ENCODE measurements around the gene COG5. TPM values are rescaled to one million over a fixed set of nuclear protein-coding genes. Genes with fewer than 3 reads are reported as not detected.

The COG5 gene
- total RNA-seq = 57.0 TPM

GRCh38 chr7:107563775-107564552 lies at the start of gene COG5, which contains the start of gene DUS4L:
COG5 (minus strand) TSS chr7:107563920; CDS start chr7:107563896, 24 bp downstream.
DUS4L (plus strand) TSS chr7:107563971; CDS start chr7:107567071, 3,100 bp downstream.

GRCh38 chr7:107579885-107580715 lies 16.4 kb upstream of the COG5 start, which contains the start of gene BCAP29:
BCAP29 (plus strand) TSS chr7:107580246; CDS start chr7:107580773, 527 bp downstream.

GRCh38 chr7:107469929-107470328 lies 93.8 kb downstream of the COG5 start, which contains the start of gene GPR22:
GPR22 (plus strand) TSS chr7:107470057; CDS start chr7:107474061, 4,004 bp downstream.

GRCh38 chr7:107168233-107169119 lies 395.2 kb downstream of the COG5 start, which contains the start of gene HBP1:
HBP1 (plus strand) TSS chr7:107169003; CDS start chr7:107179894, 10,891 bp downstream.

Small RNAs within 50 kb of the gene (small RNA-seq; reads per million reads assigned to genes)
- gene AC002381.1 (ENCODE audit: low replicate concordance) (not detected), gene RF01233 (ENCODE audit: low replicate concordance) (not detected)

Other genes with a start within 250 kb of the COG5 start
- 88.9 TPM for gene GPR22, start 93.9 kb downstream of the COG5 start, total RNA-seq
- gene DUS4L, start 51 bp upstream of the COG5 start, total RNA-seq = 19.1 TPM
- 59.2 TPM for gene BCAP29, start 16.3 kb upstream of the COG5 start, total RNA-seq
- gene SLC26A4, start 96.9 kb upstream of the COG5 start, total RNA-seq = 16.0 TPM
- gene CBLL1, start 180.2 kb upstream of the COG5 start, total RNA-seq = 38.2 TPM
- gene SLC26A3, start 239.3 kb upstream of the COG5 start, total RNA-seq = not detected